A549 (cell line): ENCODE data around the gene CMIP. TPM values are rescaled to one million over a fixed set of nuclear protein-coding genes. Genes with fewer than 3 reads are reported as not detected.

ENCODE experiments used
- ATAC-seq, 2 experiments: fragments of 200-7000 bp in 1 of 2; fragments of >200 bp in 1 of 2; cut with Nextera tagmentation in 1 of 2; cut with Tn5 transposase in 1 of 2; 3 replicates each; pipeline versions ENCODE4 v1.8.0 to v1.9.1; 2018 to 2020; ENCODE audit warnings: mild to moderate bottlenecking in 1 of 2, moderate library complexity in 1 of 2
- CTCF ChIA-PET: fragments of 300-600 bp; sonication (Branson Sonifier 250); formaldehyde crosslinking; extraction: SDS; loops from one replicate; lab custom pipeline; 2021; ENCODE audit warnings: antibody characterized with exemption, inconsistent platforms; lab: Yijun Ruan, JAX
- POLR2A ChIA-PET: fragments of 350-600 bp; formaldehyde crosslinking; extraction: SDS; loops from one replicate; lab custom pipeline; 2021; ENCODE audit warnings: antibody characterized with exemption, inconsistent platforms; lab: Yijun Ruan, JAX
- DNase-seq, 2 experiments: peaks; one replicate each; pipeline versions ENCODE4 v3.0.0 to v3.0.0-alpha.2; 2011 to 2016; ENCODE audit warnings: low read depth in 1 of 2, low spot score in 1 of 2
- FAIRE-seq: peaks from 2 replicates; lab custom pipeline; 2011; peaks lifted over from hg19 to GRCh38; lab: Jason Lieb, UNC
- H3K27ac ChIP-seq, 2 experiments: fragments of >200 bp; sonication (Bioruptor Twin); formaldehyde crosslinking; 3 replicates each; pipeline ENCODE4 v1.5.1; 2016 to 2017
- H3K4me1 ChIP-seq: fragments of >200 bp; sonication (Bioruptor Twin); formaldehyde crosslinking; 3 replicates; pipeline ENCODE4 v1.6.1; 2016
- H3K4me2 ChIP-seq: fragments of >200 bp; sonication (Bioruptor Twin); formaldehyde crosslinking; 3 replicates; pipeline ENCODE4 v1.6.1; 2016
- H3K4me3 ChIP-seq: fragments of >200 bp; sonication (Bioruptor Twin); formaldehyde crosslinking; 3 replicates; pipeline ENCODE4 v1.5.1; 2016
- H3K9me3 ChIP-seq: fragments of >200 bp; sonication (Bioruptor Twin); formaldehyde crosslinking; 3 replicates; pipeline ENCODE4 v1.6.1; 2016
- BHLHE40 ChIP-seq: IDR thresholded peaks from 2 replicates; pipeline ENCODE4 v1.6.1; 2012; ENCODE audit warnings: low read depth, low read length, inconsistent platforms
- CBX8 ChIP-seq: fragments of 200-600 bp; sonication (generic); IDR thresholded peaks from 2 replicates; pipeline ENCODE4 v1.6.1; 2016
- CHD2 ChIP-seq: fragments of 150-350 bp; IDR thresholded peaks from 2 replicates; pipeline ENCODE4 v1.6.1; 2014; ENCODE audit warnings: low read length; ENCODE audit not compliant: partially characterized antibody
- CHD4 ChIP-seq: fragments of 200-600 bp; sonication (generic); IDR thresholded peaks from 2 replicates; pipeline ENCODE4 v1.6.1; 2016; ENCODE audit warnings: antibody characterized with exemption, mild to moderate bottlenecking, borderline replicate concordance
- EHMT2 ChIP-seq: fragments of 200-600 bp; sonication (generic); IDR thresholded peaks from 2 replicates; pipeline ENCODE4 v1.6.1; 2016; ENCODE audit warnings: antibody characterized with exemption, low read depth, mild to moderate bottlenecking, moderate library complexity
- FOSB ChIP-seq: fragments of 250-450 bp; sonication (Bioruptor Pico); IDR thresholded peaks from 2 replicates; pipeline ENCODE4 v1.5.0; 2020; ENCODE audit warnings: mild to moderate bottlenecking, moderate library complexity
- GATA3 ChIP-seq: IDR thresholded peaks from 2 replicates; pipeline ENCODE4 v1.6.1; 2012; ENCODE audit warnings: borderline replicate concordance
- HES2 ChIP-seq: fragments of >200 bp; sonication (Bioruptor Twin); formaldehyde crosslinking; IDR thresholded peaks from 2 replicates; pipeline ENCODE4 v1.6.1; 2016
- HEYL ChIP-seq: fragments of 250-450 bp; sonication (Bioruptor Pico); IDR thresholded peaks from 2 replicates; pipeline ENCODE4 v1.8.0; 2021; ENCODE audit warnings: mild to moderate bottlenecking, moderate library complexity
- HOXA7 ChIP-seq: fragments of 250-450 bp; sonication (Bioruptor Pico); IDR thresholded peaks from 2 replicates; pipeline ENCODE4 v1.5.0; 2020; ENCODE audit warnings: mild to moderate bottlenecking, moderate library complexity
- HOXB5 ChIP-seq: fragments of 250-450 bp; sonication (Bioruptor Pico); IDR thresholded peaks from 2 replicates; pipeline ENCODE4 v1.5.0; 2020; ENCODE audit warnings: mild to moderate bottlenecking, moderate library complexity
- JUNB ChIP-seq: fragments of >200 bp; sonication (Bioruptor Twin); formaldehyde crosslinking; IDR thresholded peaks from 2 replicates; pipeline ENCODE4 v1.6.1; 2016
- KDM5A ChIP-seq: fragments of 200-600 bp; sonication (generic); IDR thresholded peaks from 2 replicates; pipeline ENCODE4 v1.6.1; 2016; ENCODE audit warnings: antibody characterized with exemption, mild to moderate bottlenecking
- POLR2A ChIP-seq: IDR thresholded peaks from 2 replicates; pipeline ENCODE4 v1.6.1; 2012; ENCODE audit warnings: mild to moderate bottlenecking, low read length
- POLR2AphosphoS2 ChIP-seq: conservative IDR thresholded peaks from 2 replicates; pipeline ENCODE4 v1.6.1; 2012; ENCODE audit warnings: low read length, improper control_type of control experiment, inconsistent platforms
- RAD21 ChIP-seq, 2 experiments: fragments of >200 bp in 1 of 2; sonication (Bioruptor Twin) in 1 of 2; formaldehyde crosslinking in 1 of 2; IDR thresholded peaks in 1 of 2; conservative IDR thresholded peaks in 1 of 2; 2 replicates in 1 of 2; 3 replicates in 1 of 2; pipeline ENCODE4 v1.6.1; 2012 to 2018; ENCODE audit warnings: inconsistent platforms in 1 of 2
- RARB ChIP-seq: fragments of 250-450 bp; sonication (Bioruptor Pico); IDR thresholded peaks from 2 replicates; pipeline ENCODE4 v1.8.0; 2021; ENCODE audit warnings: mild to moderate bottlenecking, moderate library complexity
- RFX5 ChIP-seq: fragments of 450-650 bp; IDR thresholded peaks from 2 replicates; pipeline ENCODE4 v1.7.1; 2014; ENCODE audit warnings: antibody characterized with exemption, mild to moderate bottlenecking, moderate library complexity
- RNF2 ChIP-seq: fragments of 200-600 bp; sonication (generic); IDR thresholded peaks from 2 replicates; pipeline ENCODE4 v1.6.1; 2016; ENCODE audit warnings: low read depth, mild to moderate bottlenecking, antibody characterized with exemption, moderate library complexity, borderline replicate concordance
- TP53 ChIP-seq: fragments of 250-450 bp; sonication (Bioruptor Pico); IDR thresholded peaks from 2 replicates; pipeline ENCODE4 v1.5.0; 2021; ENCODE audit warnings: mild to moderate bottlenecking, moderate library complexity
- ZC3H11A ChIP-seq: fragments of 450-650 bp; IDR thresholded peaks from 2 replicates; pipeline ENCODE4 v1.6.1; 2014; ENCODE audit warnings: antibody characterized with exemption, mild to moderate bottlenecking
- ZSCAN20 ChIP-seq: fragments of 250-450 bp; sonication (Bioruptor Pico); IDR thresholded peaks from 2 replicates; pipeline ENCODE4 v1.8.0; 2022; ENCODE audit warnings: mild to moderate bottlenecking, moderate library complexity
- WGBS: methylation state at CpG from one replicate; pipeline ENCODE4 v1.1.6; 2017; ENCODE audit errors: missing lambda C conversion rate; 5-methylcytosine and 5-hydroxymethylcytosine counted together
- polyA plus RNA-seq, 4 experiments: library from polyadenylated mRNA; depleted of rRNA in 3 of 4; stranded (reverse); fragments of >200 nt; fragmentation: RNase III in 1 of 4; extraction: RNeasy Plus Mini Kit Qiagen cat#74134 plus additional on column Dnase treatment in 1 of 4; gene quantifications; 2 replicates in 3 of 4; 3 replicates in 1 of 4; pipeline ENCODE4 v1.2.3, GENCODE V29; 2011 to 2017
- TF ChIP-seq, protein P1 (sequence below): IDR thresholded peaks from 2 replicates; pipeline ENCODE4 v1.6.1; 2012; ENCODE audit warnings: low read depth, borderline replicate concordance
- TF ChIP-seq, protein P2 (sequence below): fragments of >200 bp; sonication (Bioruptor Twin); formaldehyde crosslinking; IDR thresholded peaks from 3 replicates; pipeline ENCODE4 v1.5.1; 2016

The CMIP gene
- polyA plus RNA-seq, 2 of the 4 experiments (the other 2 are of a cell fraction) = 21.6 to 125 TPM

DNA sequence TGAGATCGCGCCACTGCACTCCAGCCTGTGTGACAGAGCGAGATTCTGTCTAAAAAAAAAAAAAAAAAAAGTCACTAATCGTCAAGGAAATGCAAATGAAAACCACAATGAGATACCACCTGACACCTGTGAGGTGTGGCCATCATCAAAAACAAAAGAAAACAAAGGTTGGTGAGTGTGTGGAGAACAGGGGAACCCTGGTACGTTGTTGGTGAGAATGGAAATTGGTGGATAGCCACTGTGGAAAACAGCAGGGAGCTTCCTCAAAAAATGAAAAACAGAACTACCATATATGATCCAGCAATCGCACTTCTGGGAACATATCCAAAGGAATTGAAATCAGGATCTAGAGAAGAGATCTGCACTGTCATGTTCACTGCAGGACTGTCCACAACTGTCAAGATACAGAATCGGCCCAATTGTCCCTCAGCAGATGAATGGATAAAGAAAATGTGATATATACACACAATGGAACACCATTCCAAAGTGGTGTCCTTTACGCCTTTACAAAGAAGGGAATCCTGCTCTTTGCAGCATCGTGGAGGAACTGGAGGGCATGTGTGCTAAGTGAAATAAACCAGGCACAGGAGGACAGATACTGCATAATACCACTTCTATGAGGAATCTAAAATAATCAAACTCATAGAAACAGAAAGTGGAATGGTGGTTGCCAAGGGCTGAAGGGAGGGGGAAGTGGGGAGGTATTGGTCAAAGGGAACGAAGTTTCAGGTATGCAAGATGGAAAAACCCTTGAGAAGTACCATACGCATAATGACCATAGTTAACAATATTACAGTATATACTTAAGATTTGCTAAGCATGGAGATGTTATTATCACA lies 271.0 kb downstream of the CMIP start:
- TF ChIP-seq CBX8 (no peak), ZC3H11A (no peak), RAD21 (conservative IDR thresholded peaks at IDR 0.05 in 1 of 2, IDR thresholded peaks at IDR 0.05 in 1 of 2) (no peak), GATA3 (no peak), FOSB (CRISPR knock-in tag) (no peak), RFX5 (no peak), TP53 (CRISPR knock-in tag) (no peak), RNF2 (no peak), POLR2AphosphoS2 (no peak), CHD4 (no peak), HOXA7 (CRISPR knock-in tag) (no peak), RARB (no peak)
- TF ChIP-seq, protein P1, sequence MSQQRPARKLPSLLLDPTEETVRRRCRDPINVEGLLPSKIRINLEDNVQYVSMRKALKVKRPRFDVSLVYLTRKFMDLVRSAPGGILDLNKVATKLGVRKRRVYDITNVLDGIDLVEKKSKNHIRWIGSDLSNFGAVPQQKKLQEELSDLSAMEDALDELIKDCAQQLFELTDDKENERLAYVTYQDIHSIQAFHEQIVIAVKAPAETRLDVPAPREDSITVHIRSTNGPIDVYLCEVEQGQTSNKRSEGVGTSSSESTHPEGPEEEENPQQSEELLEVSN = no peak
- TF ChIP-seq, all 56 proteins: peak for 0
- Histone ChIP-seq H3K27ac (peak overlapping the region; percentile 77 to 94), H3K4me1 (peaks cover 60% of the 10 kb centered on the region), H3K4me2 (no peak overlapping the region), H3K9me3 (peaks cover 4% of the 10 kb centered on the region; the same call in 1 of the 3 replicates), H3K4me3 (no peak overlapping the region)
- DNase-seq (no peak), FAIRE-seq (no peak), ATAC-seq (no peak)
- 86% methylated on average over 11 of the region's 11 CpGs for WGBS
- ChIA-PET POLR2A (no interaction called here), CTCF (interaction anchor here (0.8 to 5.2 kb wide), 8 partner anchors 8 to 348 kb away, joined by 3 to 42 read pairs (median 6); no protein-coding TSS in a partner anchor)

DNA sequence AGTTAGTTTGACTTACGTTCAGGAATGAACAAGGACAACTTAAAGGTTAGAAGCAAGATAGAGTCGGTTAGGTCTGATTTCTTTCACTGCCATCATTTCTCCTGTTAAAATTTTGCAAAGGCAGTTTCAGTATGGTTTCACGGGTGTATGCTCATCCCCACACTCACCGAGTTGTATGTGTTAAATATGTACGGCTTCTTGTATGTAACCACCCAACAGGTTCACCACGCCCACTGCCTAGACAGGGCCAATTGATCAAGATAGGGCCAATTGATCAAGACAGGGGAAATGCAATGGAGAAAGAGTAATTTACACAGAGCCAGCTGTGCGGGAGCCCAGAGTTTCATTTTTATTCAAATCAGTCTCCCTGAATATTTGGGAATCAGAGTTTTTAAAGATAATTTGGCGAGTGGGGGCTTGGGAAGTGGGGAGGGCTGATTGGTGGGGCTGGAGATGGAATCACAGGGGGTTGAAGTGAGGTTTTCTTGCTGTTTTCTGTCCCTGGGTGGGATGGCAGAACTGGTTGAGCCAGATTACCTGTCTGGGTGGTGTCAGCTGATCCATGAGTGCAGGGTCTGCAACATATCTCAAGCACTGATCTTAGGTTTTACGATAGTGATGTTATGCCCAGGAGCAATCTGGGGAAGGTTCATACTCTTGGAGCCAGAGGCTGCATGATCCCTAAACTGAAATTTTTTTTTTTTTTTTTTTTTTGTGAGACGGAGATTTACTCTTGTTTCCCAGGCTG lies 272.0 kb downstream of the CMIP start:
- ChIA-PET POLR2A (no interaction called here), CTCF (interaction anchor here (0.5 to 5.2 kb wide), 6 partner anchors 20 to 711 kb away, joined by 3 to 23 read pairs (median 4); no protein-coding TSS in a partner anchor)

More for the DNA sequence above, 272.0 kb downstream of the CMIP start:
- Histone ChIP-seq H3K9me3 (peaks cover 6% of the 10 kb centered on the region; the same call in 1 of the 3 replicates), H3K4me2 (no peak overlapping the region), H3K4me1 (peaks cover 56% of the 10 kb centered on the region), H3K27ac (peak overlapping the region; percentile 77 to 94), H3K4me3 (no peak overlapping the region)
- TF ChIP-seq HES2 (no peak), RFX5 (no peak), HEYL (no peak), FOSB (CRISPR knock-in tag) (no peak), KDM5A (no peak), ZSCAN20 (CRISPR knock-in tag) (no peak), HOXA7 (CRISPR knock-in tag) (no peak), BHLHE40 (no peak), JUNB (no peak), POLR2A (no peak), HOXB5 (CRISPR knock-in tag) (no peak), CHD2 (no peak), EHMT2 (no peak)
- TF ChIP-seq, protein P1 = no peak
- TF ChIP-seq, protein P2, sequence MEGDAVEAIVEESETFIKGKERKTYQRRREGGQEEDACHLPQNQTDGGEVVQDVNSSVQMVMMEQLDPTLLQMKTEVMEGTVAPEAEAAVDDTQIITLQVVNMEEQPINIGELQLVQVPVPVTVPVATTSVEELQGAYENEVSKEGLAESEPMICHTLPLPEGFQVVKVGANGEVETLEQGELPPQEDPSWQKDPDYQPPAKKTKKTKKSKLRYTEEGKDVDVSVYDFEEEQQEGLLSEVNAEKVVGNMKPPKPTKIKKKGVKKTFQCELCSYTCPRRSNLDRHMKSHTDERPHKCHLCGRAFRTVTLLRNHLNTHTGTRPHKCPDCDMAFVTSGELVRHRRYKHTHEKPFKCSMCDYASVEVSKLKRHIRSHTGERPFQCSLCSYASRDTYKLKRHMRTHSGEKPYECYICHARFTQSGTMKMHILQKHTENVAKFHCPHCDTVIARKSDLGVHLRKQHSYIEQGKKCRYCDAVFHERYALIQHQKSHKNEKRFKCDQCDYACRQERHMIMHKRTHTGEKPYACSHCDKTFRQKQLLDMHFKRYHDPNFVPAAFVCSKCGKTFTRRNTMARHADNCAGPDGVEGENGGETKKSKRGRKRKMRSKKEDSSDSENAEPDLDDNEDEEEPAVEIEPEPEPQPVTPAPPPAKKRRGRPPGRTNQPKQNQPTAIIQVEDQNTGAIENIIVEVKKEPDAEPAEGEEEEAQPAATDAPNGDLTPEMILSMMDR = no peak
- FAIRE-seq (no peak), ATAC-seq (no peak), DNase-seq (no peak)
- 90% methylated on average over 10 of the region's 10 CpGs for WGBS
